Ammon's horn (tissue), 1 donor: ENCODE measurements around the gene SPINT1.

ENCODE experiments used
- DNase-seq: peaks from one replicate; pipeline ENCODE4 v3.0.0-alpha.2; 2016; ENCODE audit warnings: low spot score

The SPINT1 gene

DNA sequence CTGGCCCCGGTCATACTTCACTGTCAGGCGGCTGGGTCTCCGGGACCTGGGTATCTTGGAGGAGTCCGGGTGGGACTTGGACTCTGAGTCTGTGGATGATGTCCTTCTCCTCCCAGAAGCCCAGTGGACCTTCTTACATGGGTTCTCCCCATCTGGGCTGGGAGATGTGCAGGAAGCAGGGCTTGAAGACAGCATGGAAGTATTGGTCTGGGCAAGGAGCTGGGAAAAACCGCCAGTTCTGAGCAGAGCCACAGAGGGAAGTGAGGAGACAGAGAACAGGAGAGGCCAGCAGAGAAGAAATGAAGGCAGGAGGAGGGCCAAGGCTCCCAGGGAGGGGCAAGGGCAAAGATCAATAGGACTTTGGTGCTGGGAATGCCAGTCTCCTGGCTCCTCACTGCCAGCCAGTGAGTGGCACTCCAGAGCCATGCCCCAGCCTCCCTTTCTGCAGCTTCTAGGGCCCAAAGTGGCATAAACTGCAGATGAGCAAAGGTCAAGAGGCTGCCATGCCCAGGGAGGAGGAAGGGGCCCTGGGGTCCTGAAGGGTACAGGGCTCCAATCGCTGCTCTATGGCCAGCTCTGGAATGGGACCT is 15.3 kb upstream of the SPINT1 start, which contains the start of gene PPP1R14D:
TSS of gene PPP1R14D (minus strand) at position 262 of the 590 bp plus-strand sequence. CDS start at position 195, 67 bp downstream.
- no peak for DNase-seq

DNA sequence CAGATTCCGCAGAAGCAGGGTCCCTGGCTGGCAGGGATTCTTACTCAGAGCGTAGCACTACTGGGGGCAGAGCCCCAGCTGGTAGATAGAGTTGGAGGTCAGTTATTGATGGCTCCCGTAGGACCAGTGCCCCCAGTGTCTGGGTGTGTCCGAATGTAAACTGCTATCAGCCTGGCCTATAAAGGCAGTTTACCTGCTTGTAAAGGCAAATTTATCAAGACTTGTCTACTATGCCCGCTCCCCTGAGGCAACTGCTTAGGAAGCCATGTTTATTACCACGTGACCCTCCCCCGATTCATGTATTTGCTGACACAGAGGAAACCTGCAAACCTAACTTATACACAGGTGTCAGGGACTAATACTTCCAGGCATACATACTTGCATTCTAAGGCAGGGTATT is 14.7 kb upstream of the SPINT1 start:
- no peak for DNase-seq

DNA sequence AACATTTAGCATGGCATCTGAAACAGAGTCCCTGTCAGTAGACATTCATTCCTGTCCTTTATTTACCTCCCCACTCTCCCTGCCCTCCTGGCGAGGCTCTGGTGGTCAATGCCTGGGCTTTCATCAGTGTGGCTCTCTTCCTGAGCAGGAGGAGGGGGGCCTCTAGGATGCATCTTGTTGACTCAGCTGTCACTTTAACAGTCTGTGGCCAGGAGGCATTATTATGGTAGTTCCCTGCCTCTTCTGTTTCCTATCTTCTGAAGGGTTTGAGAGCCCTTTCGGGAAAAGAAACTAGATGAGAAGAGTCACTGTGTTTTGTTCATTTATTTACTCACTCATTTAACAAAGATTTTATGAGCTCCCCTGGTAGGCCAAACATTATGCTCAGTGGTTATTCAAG is 13.0 kb upstream of the SPINT1 start:
- DNase-seq, result no peak

DNA sequence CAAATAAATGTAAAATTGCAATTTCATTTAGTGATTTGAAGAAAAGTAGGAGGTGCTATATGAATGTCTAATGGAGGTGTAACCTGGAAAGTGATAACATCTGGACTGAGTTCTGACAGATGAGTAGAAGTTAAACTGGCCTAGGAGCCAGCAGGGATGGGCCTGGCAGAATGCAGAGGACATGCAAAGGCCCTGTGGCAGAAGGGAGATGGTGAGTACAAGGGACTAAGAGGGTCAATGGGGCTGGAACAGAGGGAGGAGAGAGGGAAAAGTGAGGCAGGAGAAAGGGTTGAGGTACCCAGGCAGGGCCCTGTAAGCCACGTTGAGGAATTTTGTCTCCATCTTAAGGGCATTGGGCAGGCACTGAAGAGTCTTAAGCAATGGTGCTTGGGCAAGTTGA is 12.0 kb upstream of the SPINT1 start:
- DNase-seq, result no peak

DNA sequence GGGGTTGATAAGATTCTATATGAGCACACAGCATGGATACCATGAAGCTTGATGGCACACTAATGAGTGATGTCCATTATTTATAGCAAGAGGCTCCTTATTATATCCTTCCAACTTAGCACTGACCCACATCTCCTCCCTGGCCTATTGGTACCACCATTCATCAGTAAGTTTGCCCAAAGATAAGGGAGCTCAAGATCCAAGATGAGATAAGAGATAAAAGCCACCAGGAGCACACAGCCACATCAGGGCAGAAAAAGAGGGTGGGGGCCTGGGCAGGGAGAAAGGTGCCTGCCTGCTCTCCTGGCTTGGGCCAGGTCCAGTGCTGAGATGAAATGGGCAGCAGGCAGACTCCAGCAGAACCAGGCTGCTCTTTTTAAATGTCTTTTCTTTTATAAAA is 10.9 kb upstream of the SPINT1 start:
- no peak for DNase-seq

DNA sequence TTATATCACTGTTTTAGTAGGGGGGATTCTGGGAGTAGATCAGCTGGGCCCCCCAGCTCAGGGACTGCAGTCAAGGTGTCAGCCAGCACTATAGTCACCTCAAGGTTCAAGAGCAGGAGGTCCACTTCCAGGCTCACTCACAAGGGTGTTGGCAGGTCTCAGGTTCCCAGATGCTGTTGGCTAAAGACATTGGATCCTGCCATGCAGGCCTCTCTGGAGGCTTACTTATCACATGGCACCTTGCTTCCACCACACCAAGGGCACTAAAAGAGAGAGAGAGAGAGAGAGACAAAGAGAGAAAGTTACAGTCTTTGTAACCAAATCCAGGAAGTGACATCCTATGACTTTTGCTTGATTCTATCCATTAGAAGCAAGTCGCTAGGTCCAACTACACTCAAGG is 7.8 kb upstream of the SPINT1 start:
- no peak for DNase-seq

DNA sequence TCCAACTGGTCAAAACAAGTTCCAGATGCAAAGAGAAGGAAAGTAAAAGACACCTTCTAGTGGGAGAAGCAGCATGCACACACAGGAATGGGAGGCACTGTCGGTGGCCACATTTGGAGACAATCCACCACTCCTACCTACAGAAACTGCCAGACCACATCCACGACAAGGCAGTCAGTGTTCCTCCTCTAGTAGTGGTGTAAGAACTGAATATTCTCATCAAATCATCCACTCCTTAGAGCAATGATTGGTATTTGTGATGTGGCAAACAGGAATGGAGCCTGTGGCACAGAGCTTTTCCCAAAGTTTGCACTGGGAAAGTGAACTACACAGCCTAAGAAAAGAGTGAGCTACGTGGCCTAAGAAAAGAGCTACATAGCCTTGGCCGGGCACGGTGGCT is 5.1 kb upstream of the SPINT1 start:
- DNase-seq, result no peak

DNA sequence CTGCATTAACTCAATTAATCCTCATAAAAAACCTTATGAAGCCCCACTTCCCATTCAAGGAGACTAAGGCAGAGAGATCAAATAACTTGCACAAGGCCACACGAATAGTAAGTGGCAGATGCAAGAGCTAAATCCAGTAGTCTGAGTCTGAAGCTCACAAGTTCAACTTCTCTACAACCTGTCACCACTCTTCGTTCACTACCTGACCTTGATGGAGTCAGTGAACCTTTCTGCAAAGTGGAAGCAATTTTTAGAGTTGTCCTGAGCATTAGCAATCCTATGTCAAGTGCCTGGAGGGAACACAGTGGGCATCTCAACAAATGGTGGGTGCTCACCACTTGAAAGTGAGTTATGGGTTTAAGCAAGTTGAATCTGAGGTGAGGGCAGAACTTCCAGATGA is 2.1 kb upstream of the SPINT1 start:
- no peak for DNase-seq

DNA sequence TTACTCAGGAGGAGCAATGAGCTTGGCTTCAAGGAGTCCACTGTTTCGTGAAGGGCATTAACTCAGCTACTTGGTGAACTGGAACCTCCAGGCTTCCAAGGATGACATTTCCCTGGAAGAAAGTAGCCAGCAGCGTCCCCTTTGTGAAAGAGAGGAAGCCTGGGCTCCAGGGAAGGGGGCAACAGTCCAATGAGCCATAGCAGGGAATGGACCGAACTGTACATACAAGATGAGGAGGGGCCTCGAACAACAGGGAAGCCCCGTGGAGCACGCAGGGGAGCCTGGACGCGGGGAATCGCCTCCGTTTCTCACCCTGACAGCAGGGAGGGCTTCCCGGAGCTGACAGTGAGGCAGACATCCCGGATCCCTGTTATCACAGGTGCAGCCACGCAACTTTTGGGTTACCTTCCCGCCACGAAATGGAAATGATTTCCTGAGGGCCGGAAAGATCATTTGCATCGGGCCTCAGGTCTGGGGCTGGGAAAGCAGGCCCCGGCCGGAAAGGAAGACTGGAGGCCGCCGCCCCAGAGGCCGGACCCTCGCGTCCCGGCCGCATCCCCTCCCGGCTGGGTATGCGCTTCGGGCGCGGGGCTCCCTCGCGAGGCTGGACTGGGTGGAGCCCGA is 475 bp upstream of the SPINT1 start:
- DNase-seq, result no peak

DNA sequence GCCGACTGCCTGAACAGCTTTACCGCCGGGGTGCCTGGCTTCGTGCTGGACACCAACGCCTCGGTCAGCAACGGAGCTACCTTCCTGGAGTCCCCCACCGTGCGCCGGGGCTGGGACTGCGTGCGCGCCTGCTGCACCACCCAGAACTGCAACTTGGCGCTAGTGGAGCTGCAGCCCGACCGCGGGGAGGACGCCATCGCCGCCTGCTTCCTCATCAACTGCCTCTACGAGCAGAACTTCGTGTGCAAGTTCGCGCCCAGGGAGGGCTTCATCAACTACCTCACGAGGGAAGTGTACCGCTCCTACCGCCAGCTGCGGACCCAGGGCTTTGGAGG is 815 bp downstream of the SPINT1 start:
- no peak for DNase-seq

DNA sequence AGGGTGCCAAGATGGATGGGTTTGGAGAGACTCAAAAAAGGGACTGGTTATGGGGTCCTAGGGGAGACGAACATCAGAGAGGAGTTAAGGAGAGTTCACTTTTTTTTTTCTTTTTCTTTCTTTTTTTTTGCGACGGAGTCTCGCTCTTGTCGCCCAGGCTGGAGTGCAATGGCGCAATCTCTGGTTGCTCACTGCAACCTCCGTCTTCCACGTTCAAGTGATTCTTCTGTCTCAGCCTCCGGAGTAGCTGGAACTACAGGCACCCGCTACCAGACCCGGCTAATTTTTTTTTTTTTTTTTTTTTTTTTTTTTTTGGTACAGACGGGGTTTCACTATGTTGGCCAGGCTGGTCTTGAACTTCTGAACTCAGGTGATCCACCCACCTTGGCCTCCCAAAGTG is 1.2 kb downstream of the SPINT1 start:
- DNase-seq, result no peak

DNA sequence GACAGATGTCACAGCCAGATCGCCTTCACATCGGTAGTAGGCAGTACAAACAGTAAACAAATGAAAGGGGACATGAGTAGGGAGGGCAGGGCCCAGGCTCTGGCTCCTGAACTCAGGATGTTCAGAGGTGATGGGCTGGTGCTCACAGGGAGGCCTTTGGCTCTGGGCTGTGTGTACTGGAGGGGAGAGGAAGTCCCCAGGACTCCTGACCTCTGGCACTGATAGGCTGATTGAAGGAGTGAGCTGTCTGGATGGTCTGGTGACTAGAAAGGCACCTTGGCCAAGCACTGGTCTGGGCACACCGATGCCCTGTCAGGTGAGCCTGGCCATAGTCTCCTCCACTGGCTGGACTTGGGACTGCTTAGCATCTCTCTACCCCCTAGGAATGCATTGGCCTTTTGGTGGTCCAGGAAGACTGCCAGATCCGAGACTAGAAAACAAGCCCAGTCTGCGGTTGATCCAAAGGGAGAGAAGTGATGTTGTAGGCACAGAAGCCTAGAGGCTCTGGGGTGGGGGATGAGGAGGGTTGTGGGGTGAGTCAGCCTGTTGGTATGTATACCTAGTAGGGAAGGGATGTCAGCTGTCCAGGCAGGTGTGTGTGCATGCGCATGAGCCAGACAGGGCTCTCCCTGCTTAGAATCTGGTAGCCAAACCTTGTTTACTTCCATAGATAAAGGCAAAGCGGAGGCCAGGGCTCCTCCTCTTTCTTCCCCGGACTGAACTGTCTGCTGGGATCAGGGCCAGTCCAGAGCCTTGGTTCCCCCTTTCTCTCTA is 1.9 kb downstream of the SPINT1 start:
- no peak for DNase-seq

DNA sequence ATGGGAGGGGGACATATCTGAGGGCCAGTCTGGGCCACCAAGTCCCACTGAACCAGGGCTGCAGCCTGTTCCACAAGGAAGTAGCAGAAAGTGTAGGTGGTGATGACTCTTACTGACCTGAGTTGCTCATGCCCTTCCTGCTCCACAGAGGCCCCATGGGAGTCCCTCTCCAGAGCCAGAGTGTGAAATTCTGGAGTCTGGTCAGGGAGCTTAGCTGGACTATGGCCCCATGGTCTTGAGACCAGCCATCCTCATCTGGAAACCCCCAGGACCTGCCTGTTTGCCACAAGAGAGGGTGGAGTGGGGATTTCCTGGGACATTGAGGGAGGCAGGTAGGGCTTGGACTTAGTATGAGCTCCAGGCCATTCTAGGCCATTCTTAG is 3.0 kb downstream of the SPINT1 start:
- no peak for DNase-seq

DNA sequence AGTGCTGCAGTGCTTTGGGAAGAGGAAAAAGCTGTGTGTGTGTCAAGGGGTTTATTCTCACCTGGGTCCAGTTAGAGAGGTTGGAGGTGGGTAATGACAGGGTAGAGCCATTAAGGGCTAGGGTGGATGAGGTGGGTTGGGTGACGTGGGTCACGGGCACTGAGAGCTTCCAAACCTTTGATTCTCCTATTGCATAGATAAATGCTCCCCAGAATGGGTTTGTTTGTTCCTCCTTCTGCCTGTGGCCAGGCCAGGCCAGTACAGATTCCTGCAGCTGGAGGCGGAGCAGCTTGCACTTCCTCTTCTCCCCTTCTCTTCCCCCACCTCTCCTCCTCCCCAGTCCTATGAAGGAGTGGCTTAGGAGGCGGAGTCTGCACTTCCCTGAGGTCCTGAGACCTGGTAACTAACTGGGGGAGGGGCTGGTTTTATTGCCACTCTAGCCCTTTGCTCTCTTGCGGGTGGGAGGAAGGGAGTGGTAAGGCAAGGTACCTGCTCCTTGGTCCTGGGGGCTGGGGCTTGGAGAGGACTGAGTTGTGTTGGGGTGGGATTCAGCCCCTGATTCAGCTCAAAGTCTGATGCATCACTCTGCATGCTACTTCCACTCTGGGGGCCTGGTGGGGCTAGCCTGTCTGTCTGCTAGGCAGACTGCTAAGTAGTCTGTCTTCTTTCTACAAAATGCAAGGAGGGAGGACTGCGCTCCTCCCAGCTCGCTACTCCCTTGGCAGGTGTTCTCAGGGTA is 3.5 kb downstream of the SPINT1 start:
- peak; percentile 77 for DNase-seq

DNA sequence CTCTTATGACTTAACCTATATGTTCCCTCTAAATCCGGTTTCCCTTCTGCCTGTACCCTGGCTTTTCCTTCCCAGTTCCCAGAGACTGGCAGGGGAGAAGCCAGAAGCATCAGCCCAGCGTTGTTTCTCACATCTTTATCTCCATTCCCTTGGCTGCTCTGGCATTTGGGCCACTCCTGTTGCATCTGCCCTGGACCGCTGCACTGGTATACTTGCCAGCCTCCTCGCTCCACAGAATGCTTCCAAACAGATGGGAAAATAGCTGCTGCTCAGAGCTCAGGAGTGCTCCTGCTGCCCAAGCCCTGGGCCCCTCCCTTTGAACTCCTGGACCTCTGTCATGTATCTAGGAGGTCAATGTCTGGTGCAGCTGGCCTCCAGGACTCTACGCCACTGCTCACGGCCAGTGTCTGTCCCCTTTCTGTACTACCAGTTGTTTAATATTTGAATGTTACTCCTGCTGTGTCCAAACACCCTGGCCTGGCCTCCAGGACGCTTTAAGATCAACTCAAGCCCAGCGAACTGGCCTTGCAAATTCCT is 6.8 kb downstream of the SPINT1 start:
- no peak for DNase-seq

DNA sequence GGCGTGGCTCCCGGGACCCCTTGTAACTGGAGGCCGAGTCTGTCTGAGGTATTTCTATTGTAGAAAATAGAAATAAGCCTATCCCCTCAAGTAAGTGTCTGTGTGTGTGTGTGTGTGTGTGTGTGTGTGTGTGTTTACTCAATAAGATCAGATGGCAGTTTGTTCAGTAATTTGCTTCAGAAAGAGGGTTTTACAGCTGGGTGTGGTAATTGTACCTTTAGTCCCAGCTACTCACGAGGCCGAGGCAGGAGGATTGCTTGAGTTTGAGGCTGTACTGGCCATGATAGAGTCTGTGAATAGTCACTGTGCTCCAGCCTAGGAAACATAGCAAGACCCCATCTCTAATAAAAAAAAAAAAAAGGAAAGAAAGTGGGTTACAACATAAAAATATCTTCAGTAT is 8.7 kb downstream of the SPINT1 start:
- DNase-seq, result no peak

DNA sequence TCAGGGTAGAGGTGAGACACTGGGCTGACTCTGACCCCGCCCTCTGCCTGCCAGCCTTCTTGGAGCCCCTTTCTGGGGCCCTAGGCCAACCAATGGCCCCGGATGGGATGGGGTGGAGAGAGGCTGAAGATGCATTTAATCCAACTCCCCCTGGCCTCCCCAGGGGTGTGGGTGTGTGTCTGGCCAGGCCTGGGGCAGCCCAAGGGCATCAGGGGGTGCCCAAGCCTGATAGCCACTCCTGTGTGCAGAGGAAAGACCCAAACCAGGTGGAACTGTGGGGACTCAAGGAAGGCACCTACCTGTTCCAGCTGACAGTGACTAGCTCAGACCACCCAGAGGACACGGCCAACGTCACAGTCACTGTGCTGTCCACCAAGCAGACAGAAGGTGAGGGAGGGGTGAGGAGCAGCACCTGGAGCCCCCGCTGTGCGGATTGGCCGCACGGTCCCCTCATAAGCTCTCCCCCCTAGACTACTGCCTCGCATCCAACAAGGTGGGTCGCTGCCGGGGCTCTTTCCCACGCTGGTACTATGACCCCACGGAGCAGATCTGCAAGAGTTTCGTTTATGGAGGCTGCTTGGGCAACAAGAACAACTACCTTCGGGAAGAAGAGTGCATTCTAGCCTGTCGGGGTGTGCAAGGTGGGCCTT is 9.5 kb downstream of the SPINT1 start:
- no peak for DNase-seq

DNA sequence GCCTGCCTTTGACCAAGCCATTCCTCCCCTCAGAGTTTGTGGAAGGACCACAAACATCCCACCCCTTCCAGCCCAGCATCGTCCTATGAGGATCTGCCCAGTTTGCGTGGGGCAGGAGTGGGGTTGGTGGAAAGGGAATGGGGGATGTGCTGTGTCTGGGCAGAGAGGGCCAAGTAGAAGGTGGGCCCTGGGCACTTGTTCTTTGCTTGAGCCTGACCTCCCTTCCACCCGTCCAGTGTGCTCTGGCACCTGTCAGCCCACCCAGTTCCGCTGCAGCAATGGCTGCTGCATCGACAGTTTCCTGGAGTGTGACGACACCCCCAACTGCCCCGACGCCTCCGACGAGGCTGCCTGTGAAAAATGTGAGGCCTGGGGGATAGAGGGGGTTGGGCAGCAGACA is 10.3 kb downstream of the SPINT1 start:
- no peak for DNase-seq

DNA sequence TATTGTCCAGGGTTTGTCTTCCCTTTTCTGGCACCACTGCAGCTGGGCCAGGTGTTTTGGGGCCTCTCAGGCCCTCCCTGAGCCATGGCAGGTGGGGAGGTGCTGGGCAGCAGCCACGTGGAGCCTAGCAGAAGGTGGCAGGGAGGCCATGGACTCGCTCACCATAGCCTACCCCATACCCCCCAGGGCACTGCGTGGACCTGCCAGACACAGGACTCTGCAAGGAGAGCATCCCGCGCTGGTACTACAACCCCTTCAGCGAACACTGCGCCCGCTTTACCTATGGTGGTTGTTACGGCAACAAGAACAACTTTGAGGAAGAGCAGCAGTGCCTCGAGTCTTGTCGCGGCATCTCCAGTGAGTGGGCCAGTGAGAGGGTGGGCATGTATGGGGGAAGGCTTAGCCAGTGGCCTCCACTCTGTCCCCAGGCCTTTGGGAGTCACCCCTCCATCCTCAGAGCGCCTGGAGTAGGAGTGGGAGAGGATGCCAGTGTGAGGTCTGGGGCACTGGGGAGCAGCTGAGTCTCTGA is 11.9 kb downstream of the SPINT1 start:
- no peak for DNase-seq

DNA sequence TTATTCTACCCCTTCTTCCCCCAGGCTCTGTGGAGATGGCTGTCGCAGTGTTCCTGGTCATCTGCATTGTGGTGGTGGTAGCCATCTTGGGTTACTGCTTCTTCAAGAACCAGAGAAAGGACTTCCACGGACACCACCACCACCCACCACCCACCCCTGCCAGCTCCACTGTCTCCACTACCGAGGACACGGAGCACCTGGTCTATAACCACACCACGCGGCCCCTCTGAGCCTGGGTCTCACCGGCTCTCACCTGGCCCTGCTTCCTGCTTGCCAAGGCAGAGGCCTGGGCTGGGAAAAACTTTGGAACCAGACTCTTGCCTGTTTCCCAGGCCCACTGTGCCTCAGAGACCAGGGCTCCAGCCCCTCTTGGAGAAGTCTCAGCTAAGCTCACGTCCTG is 12.9 kb downstream of the SPINT1 start:
- no peak for DNase-seq

DNA sequence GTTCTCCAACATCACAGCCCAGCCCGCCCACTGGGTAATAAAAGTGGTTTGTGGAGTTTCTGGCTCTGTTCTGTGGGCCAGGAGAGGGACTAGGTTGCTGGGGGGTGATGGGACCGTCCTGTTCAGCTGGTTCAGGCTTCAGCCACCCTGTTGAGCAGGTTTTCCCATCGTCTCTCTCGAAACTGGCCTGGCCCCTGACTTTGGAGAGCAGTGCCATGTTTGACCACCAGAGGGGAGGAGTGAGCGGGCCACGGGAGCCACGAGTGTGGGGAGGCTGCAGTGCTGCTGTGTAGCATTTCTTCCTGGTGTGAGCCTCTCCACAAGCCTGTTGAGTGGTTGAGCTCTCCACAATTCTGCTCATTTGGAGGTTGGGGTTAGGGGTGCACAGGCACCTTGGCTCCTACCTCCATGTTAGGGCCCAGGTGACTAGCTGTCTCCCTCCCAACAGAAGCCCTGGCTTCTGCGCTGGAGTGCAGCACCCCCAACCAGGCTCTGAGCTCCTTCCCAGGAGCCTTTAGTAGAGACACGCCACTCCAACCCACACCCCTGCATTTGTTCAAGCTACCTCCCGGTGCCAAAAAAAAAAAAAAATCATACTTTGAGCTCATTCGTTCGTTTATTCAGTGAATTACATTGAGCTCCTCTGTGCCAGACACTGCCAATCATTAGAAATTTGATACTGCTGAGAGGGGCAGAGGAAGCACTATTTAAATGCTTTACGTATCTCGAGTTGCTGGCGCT is 13.9 kb downstream of the SPINT1 start:
- peak; percentile 69 for DNase-seq
